ENCODE measurements around the gene CRYBA4.

DNA sequence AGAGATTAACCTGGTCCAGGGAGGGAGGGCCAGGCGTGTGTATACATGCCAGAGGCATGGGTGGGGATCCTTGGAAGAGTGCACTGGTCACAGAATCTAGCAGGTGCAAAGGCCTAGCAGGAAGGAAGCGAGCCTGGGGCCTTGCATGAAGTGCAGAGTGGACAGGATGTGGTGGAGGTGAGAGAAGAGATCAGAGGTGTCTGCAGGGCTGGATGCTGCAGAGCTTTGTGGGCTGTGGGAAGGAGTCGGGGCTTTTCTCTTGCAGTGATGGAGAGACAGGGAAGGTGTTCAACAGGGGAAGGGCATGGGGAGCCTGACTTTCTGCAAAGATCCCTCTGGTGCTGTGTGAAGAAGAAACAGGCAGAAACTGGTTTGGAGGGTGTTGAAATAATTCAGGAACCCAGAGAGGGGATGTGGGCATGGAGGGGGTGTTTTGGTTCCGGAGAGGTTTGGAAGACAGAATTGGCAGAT is 29.3 kb upstream of the CRYBA4 start:
- TF ChIP-seq, protein P1, sequence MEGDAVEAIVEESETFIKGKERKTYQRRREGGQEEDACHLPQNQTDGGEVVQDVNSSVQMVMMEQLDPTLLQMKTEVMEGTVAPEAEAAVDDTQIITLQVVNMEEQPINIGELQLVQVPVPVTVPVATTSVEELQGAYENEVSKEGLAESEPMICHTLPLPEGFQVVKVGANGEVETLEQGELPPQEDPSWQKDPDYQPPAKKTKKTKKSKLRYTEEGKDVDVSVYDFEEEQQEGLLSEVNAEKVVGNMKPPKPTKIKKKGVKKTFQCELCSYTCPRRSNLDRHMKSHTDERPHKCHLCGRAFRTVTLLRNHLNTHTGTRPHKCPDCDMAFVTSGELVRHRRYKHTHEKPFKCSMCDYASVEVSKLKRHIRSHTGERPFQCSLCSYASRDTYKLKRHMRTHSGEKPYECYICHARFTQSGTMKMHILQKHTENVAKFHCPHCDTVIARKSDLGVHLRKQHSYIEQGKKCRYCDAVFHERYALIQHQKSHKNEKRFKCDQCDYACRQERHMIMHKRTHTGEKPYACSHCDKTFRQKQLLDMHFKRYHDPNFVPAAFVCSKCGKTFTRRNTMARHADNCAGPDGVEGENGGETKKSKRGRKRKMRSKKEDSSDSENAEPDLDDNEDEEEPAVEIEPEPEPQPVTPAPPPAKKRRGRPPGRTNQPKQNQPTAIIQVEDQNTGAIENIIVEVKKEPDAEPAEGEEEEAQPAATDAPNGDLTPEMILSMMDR (IDR thresholded peaks at IDR 0.05): no peak
- TF ChIP-seq POLR2A (IDR thresholded peaks at IDR 0.05): no peak
